Adrenal gland (tissue), 12 donors: ENCODE data around the gene COX7A2. TPM values are rescaled to one million over a fixed set of nuclear protein-coding genes. Genes with fewer than 3 reads are reported as not detected.

Source experiments
- DNase-seq, 7 donors: peaks; one replicate each; pipeline ENCODE4 v3.0.0-alpha.2; 2019 to 2020
- H3K27ac ChIP-seq, 5 donors: fragments of 200-600 bp; sonication (generic) in 4 of 5; 1 replicate in 3 of 5; 2 replicates in 2 of 5; pipeline versions ENCODE4 v1.5.1 to v1.8.0; 2016 to 2020; ENCODE audit warnings: mild to moderate bottlenecking in 1 of 5
- H3K27me3 ChIP-seq: fragments of 200-600 bp; 2 replicates; pipeline ENCODE4 v1.8.0; 2021
- H3K36me3 ChIP-seq, 2 donors: fragments of 200-600 bp; replicated peaks in 1 of 2; 1 replicate in 1 of 2; 2 replicates in 1 of 2; pipeline versions ENCODE4 v1.5.1 to v1.8.0; 2018 to 2022
- H3K4me1 ChIP-seq, 2 donors: fragments of 200-600 bp; replicated peaks in 1 of 2; 1 replicate in 1 of 2; 2 replicates in 1 of 2; pipeline versions ENCODE4 v1.5.1 to v1.8.0; 2018 to 2021
- H3K4me3 ChIP-seq, 4 donors: fragments of 200-600 bp; sonication (generic) in 3 of 4; one replicate each; pipeline ENCODE4 v1.5.1; 2016 to 2018
- H3K9me3 ChIP-seq, 3 donors: fragments of 200-600 bp; sonication (generic) in 1 of 3; replicated peaks in 1 of 3; 1 replicate in 2 of 3; 2 replicates in 1 of 3; pipeline versions ENCODE4 v1.5.1 to v1.8.0; 2016 to 2021
- CTCF ChIP-seq, 6 experiments: fragments of 450-650 bp in 4 of 6; fragments of 200-600 bp in 2 of 6; sonication (generic) in 1 of 6; IDR thresholded peaks; 1 replicate in 5 of 6; 2 replicates in 1 of 6; pipeline versions ENCODE4 v1.5.1 to v1.8.0; 2016 to 2021; ENCODE audit warnings: antibody characterized with exemption in 6 of 6, mild to moderate bottlenecking in 2 of 6, moderate library complexity in 1 of 6
- POLR2A ChIP-seq, 2 donors: fragments of 450-650 bp; IDR thresholded peaks; one replicate each; pipeline ENCODE4 v1.6.1; 2017; ENCODE audit warnings: antibody characterized with exemption in 2 of 2, mild to moderate bottlenecking in 2 of 2, moderate library complexity in 1 of 2
- WGBS, 4 donors: extraction: QIAGEN DNeasy Blood & Tissue Kit in 2 of 4; methylation state at CpG; one replicate each; pipeline versions ENCODE4 v1.1.5 to v1.1.7; 2013 to 2017; 5-methylcytosine and 5-hydroxymethylcytosine counted together
- intact Hi-C, 2 donors: fragments of 100-400 bp; cut with DNase I; formaldehyde crosslinking; loops; one replicate each; pipeline versions ENCODE4 v1.14.1 to v1.15.0; 2022 to 2023
- polyA plus RNA-seq, 3 donors: library from polyadenylated mRNA; stranded (reverse); fragments of 200-250 nt in 2 of 3; fragments of 350-450 nt in 1 of 3; fragmentation: Illumina TruSeq in 1 of 3; extraction: RNeasy Lipid Tissue Mini Kit (QIAGEN cat#74804) in 1 of 3; gene quantifications; one replicate each; pipeline ENCODE4 v1.2.3, GENCODE V29; 2013 to 2014
- total RNA-seq, 9 donors: library from RNA; depleted of rRNA in 4 of 9; stranded (reverse); fragments of >200 nt in 4 of 9; fragments of 120-200 nt in 1 of 9; fragmentation: NEBNext Ultra II Directional in 1 of 9; extraction: Animal tissue kit (Norgen Biotek cat#: 25700) in 1 of 9; gene quantifications; one replicate each; pipeline versions ENCODE4 v1.1.0 to v1.2.4, GENCODE V29; 2013 to 2023
- donor health status: healthy with polysubstance abuse.
- donor health status: Bipolar disorder and iron deficiency.
- donor health status: DM: yes; HTN: yes; CAD: no.
- donor health status: DM: no; HTN: no; CAD: no.
- donor health status: DM: no; HTN: no; CAD: no.
- donor health status: DM: yes; HTN: yes; CAD: no.

The COX7A2 gene
- total and polyA plus RNA-seq, 12 donors, result 150 to 675 (median 336) TPM

DNA sequence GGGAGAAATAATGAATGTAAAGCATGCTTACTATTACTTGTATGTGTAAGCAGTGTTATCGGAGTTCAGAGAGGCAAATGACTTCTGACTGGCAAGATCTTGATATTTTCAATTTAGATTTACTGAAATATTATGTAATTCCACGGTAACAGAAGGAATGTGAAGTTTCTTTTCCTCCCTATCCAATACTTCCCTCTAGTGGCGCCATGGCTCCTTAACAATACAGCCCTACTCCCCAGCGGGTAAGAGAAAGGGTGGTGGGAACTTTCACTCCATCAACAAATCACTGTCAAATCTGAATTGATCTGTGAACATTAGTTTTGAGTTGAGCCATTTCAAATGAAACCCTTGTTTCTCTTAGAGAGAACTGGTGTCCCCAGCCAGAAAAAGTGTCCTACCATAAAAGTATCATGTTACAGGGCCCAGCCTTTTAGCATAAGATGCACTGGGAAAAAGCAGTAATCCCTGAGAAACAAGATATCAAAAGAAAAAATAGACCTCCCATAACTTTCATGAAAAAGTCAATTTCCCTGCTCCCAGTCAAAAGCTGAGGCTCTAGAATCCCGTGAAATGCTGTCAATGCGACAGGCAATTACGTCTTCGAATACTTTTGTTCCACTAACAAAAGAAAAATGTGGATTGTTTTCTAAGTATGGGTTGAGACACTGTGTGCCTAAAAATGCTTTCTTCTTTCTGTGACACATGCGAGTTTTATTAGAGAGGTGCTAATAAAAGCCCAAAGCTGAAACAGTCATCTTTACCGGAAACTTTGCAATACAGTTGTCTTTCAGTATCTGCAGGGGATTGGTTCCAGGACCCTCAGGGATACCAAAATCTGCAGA lies 12.9 kb downstream of the COX7A2 start:
- H3K9me3 ChIP-seq, result no peaks in the 10 kb centered on the region
- intact Hi-C loops, result no loop called here
- no peak overlapping the region for H3K27ac ChIP-seq

GRCh38 chr6:75224303-75224926 lies 19.2 kb downstream of the COX7A2 start:
- Histone ChIP-seq H3K4me1 (peaks cover 0 to 5% of the 10 kb centered on the region in 2 donors), H3K4me3 (no peak overlapping the region), H3K27ac (no peak overlapping the region), H3K27me3 (no peaks in the 10 kb centered on the region), H3K9me3 (no peaks in the 10 kb centered on the region), H3K36me3 (no peaks in the 10 kb centered on the region)
- 58 to 68% (median 64%) methylated on average over 6 of the region's 6 CpGs for WGBS, 4 donors
- DNase-seq, result no peak
- TF ChIP-seq CTCF (IDR thresholded peaks at IDR 0.05) (no peak), POLR2A (IDR thresholded peaks at IDR 0.05) (no peak)
- intact Hi-C loops, result no loop called here

More for the DNA sequence above, 12.9 kb downstream of the COX7A2 start:
- 55 to 58% (median 57%) methylated on average over 10 of the region's 10 CpGs for WGBS, 4 donors
- TF ChIP-seq POLR2A (IDR thresholded peaks at IDR 0.05) (no peak), CTCF (IDR thresholded peaks at IDR 0.05) (peak; percentile 54 to 69 (median 63))
- peak in 3 of 7 donors; percentile 34 to 40 (median 39) for DNase-seq
- H3K4me1 ChIP-seq, result no peaks in the 10 kb centered on the region
- no peaks in the 10 kb centered on the region for H3K36me3 ChIP-seq
- H3K27me3 ChIP-seq, result no peaks in the 10 kb centered on the region
- H3K4me3 ChIP-seq, result no peak overlapping the region

- TF ChIP-seq CTCF (IDR thresholded peaks at IDR 0.05), result no peak
- TF ChIP-seq POLR2A (IDR thresholded peaks at IDR 0.05), result no peak
- Histone ChIP-seq H3K27me3 (no peaks in the 10 kb centered on the region), H3K36me3 (no peaks in the 10 kb centered on the region), H3K4me3 (no peak overlapping the region), H3K9me3 (no peaks in the 10 kb centered on the region), H3K4me1 (peaks cover 0 to 5% of the 10 kb centered on the region in 2 donors), H3K27ac (no peak overlapping the region)
- WGBS, 4 donors, result 56 to 72% (median 65%) methylated on average over 2 of the region's 2 CpGs
- DNase-seq, result no peak
- intact Hi-C loops, result no loop called here
Observed at GRCh38 chr6:75223428-75223827, 20.2 kb downstream of the COX7A2 start.

GRCh38 chr6:75222261-75222660 lies 21.3 kb downstream of the COX7A2 start:
- H3K27ac ChIP-seq, result no peak overlapping the region
- TF ChIP-seq CTCF (IDR thresholded peaks at IDR 0.05) (no peak), POLR2A (IDR thresholded peaks at IDR 0.05) (no peak)
- intact Hi-C loops, result no loop called here

More at GRCh38 chr6:75222261-75222660, 21.3 kb downstream of the COX7A2 start:
- H3K36me3 ChIP-seq, result no peaks in the 10 kb centered on the region
- no peak for DNase-seq
- no peak overlapping the region for H3K4me3 ChIP-seq
- H3K27me3 ChIP-seq, result no peaks in the 10 kb centered on the region
- peaks cover 0 to 5% of the 10 kb centered on the region in 2 donors for H3K4me1 ChIP-seq
- H3K9me3 ChIP-seq, result no peaks in the 10 kb centered on the region
